HL-60 (cell line): ENCODE measurements around the gene SHROOM3.

Experiments
- POLR2AphosphoS5 ChIP-seq: IDR thresholded peaks from 2 replicates; pipeline ENCODE4 v1.6.1; 2012; ENCODE audit warnings: low read depth
- SPI1 ChIP-seq: IDR thresholded peaks from 2 replicates; pipeline ENCODE4 v1.6.1; 2012; ENCODE audit warnings: low read depth, mild to moderate bottlenecking, borderline replicate concordance
- TF ChIP-seq, protein P1 (sequence below): IDR thresholded peaks from 2 replicates; pipeline ENCODE4 v1.6.1; 2012; ENCODE audit warnings: low read depth; ENCODE audit not compliant: insufficient replicate concordance

GRCh38 chr4:76637712-76638361 is 202.8 kb downstream of the SHROOM3 start:
- TF ChIP-seq POLR2AphosphoS5, result no peak
- TF ChIP-seq SPI1, result no peak
- TF ChIP-seq, protein P1, sequence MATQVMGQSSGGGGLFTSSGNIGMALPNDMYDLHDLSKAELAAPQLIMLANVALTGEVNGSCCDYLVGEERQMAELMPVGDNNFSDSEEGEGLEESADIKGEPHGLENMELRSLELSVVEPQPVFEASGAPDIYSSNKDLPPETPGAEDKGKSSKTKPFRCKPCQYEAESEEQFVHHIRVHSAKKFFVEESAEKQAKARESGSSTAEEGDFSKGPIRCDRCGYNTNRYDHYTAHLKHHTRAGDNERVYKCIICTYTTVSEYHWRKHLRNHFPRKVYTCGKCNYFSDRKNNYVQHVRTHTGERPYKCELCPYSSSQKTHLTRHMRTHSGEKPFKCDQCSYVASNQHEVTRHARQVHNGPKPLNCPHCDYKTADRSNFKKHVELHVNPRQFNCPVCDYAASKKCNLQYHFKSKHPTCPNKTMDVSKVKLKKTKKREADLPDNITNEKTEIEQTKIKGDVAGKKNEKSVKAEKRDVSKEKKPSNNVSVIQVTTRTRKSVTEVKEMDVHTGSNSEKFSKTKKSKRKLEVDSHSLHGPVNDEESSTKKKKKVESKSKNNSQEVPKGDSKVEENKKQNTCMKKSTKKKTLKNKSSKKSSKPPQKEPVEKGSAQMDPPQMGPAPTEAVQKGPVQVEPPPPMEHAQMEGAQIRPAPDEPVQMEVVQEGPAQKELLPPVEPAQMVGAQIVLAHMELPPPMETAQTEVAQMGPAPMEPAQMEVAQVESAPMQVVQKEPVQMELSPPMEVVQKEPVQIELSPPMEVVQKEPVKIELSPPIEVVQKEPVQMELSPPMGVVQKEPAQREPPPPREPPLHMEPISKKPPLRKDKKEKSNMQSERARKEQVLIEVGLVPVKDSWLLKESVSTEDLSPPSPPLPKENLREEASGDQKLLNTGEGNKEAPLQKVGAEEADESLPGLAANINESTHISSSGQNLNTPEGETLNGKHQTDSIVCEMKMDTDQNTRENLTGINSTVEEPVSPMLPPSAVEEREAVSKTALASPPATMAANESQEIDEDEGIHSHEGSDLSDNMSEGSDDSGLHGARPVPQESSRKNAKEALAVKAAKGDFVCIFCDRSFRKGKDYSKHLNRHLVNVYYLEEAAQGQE, result no peak
